Left renal pelvis (tissue), 4 donors: ENCODE data around the gene ESPNL. TPM values are rescaled to one million over a fixed set of nuclear protein-coding genes. Genes with fewer than 3 reads are reported as not detected.

ENCODE experiments used
- DNase-seq, 4 donors: peaks; one replicate each; pipeline ENCODE4 v3.0.0-alpha.2; 2013; ENCODE audit warnings: low read depth in 4 of 4, low spot score in 3 of 4
- polyA plus RNA-seq, 4 donors: library from polyadenylated mRNA; unstranded; fragments of 120-200 nt; gene quantifications; one replicate each; pipeline ENCODE4 v1.2.1, GENCODE V29; 2013; ENCODE audit not compliant: insufficient read length in 4 of 4

The ESPNL gene
- polyA plus RNA-seq, 4 donors, result 0.86 to 2.9 (median 1.7) TPM

DNA sequence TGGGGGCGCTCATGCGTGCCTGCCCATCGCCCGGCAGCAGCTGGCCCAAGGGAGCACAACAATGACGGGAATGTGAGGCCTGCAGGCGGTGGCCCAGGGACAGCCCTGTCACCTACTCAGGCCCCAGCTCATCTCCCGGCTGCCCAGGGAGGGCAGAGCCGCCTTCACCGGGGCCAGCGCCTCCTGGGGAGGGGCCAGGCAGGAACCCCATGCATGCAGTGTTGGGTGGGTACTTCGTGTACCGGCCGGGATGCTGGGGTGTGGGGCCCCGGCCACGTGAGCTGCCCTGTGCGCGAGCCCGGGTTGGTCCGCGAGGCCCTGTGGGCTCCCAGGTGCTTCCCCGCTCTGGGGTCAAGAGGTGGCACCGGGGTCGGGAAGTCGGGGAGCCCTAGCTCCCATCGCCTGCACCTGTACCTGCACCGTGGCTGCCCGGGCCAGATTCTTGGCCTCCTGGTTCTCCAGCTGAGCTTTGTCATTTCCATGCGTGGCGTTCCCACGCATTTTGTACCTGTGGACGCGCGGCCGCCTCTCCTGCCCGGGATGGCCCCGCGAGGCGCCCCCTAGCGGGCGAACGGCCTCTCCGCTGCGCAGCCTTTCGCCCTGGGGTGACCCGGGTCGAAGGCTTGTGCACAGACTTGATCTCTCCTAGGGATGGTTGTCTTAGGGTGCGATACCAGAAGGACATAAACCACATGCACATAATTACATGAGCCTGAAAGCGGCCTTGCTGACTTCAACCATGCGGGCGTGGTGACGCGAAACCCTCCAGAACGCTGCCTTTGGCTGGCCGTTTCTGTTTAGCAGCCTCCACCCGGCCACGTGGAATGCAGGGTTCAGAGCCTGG lies 39.3 kb downstream of the ESPNL start:
- no peak for DNase-seq

DNA sequence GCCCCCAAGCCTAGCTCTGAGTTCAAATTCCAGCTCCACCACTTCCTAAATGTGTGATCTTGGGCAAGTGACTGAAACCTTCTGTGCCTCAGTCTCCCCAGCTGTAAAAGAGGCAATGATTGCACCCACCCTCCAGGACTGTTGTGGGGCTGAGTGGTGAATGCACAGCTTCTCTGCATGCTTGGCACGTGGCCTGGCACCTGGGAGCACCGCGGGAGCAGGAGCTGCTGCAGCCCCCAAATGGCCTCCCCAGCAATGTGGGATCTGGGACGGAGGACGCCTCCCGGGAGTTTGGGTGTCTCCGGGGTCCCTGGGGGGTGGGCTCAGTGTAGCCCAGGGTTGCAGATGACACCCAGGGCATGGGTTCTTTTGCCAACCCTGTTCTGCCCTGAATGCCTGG lies 39.9 kb downstream of the ESPNL start:
- DNase-seq, result no peak

DNA sequence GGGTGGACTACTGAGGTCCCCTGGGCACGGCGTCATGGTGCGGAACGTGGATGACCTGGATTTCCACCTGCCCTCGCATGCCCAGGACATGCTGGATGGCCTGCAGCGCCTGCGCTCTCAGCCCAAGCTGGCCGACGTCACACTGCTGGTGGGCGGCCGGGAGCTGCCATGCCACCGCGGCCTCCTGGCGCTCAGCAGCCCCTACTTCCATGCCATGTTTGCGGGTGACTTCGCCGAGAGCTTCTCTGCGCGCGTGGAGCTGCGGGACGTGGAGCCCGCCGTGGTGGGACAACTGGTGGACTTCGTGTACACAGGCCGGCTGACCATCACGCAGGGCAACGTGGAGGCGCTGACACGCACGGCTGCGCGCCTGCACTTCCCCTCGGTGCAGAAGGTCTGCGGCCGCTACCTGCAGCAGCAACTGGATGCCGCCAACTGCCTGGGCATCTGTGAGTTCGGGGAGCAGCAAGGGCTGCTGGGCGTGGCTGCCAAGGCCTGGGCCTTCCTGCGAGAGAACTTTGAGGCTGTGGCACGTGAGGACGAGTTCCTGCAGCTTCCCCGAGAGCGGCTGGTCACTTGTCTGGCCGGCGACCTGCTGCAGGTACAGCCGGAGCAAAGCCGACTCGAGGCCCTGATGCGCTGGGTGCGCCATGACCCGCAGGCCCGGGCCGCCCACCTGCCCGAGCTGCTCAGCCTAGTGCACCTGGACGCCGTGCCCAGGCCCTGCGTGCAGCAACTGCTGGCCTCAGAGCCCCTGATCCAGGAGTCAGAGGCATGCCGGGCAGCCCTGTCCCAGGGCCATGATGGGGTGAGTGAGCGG lies 40.8 kb downstream of the ESPNL start:
- no peak for DNase-seq

DNA sequence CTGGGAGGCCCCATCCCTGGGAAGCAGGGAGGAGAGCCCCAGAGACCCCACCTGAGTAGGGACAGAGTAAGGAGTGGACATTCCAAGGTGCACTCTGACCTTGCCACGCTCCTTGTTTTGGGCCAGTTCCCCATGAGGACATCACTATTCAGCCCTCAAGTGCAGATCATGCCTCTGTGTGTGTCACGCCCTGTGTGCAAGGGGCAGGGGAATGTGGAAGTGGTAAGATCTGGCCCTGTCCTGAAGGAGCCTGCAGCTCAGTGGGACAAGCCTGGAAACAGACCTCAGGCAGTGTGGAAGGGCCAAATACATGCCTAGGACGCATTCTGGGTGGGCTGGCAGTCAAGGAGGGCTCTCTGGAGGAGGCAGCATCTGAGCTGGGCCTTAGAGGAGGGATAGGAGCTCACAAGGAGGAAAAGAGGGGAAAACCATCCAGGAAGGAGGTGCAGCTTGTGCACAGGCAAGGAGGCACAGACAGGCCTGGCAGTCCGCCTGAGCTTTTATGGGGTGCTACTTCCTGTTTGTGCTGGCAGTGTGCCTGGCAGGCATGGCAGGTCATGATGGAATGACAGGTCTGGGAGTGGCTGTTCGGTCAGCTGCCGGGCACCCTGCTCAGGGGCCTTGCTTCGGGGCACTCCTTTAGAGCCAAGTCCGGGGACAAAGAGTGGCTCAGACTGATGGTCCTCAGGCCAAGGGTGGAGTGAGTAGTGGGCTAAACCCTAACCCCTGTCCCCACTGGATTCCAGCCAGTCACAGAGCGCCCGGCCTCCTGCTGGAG lies 41.6 kb downstream of the ESPNL start:
- no peak for DNase-seq

DNA sequence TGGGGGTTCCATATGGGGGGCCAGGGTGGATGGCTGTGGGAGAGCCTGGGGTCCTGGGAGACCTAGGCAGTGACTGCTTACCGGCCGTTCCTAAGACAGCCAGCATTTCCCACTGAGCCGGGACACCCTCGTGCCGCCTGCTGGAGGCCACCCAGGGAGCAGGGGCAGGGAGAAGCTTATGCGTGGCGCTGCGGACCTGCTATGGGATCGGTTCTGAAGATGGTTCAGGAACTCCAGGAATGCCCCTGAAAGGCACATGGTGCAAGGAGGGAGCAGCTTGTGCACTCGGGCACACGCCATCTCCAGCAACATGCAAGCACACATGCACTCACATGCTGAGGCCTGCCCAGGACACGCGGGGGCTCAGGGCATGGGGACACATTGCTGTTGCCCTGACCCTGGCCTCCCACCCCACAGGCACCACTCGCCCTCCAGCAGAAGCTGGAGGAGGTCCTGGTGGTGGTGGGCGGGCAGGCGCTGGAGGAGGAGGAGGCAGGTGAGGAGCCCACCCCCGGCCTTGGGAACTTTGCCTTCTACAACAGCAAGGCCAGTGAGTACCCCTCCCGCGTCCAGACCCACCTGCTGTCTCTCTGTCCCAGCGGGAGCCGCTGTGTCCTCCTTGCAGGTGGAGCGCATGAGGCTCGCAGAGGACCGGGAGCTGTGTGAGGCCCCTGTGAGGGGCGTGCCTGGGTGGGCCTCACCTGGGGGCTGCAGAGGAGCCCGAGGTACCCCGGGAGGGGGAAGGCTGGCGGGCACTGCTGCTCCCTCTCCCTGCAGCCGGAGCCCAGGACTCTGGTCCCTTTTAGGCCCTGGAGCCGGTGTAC lies 42.5 kb downstream of the ESPNL start:
- DNase-seq, result no peak

DNA sequence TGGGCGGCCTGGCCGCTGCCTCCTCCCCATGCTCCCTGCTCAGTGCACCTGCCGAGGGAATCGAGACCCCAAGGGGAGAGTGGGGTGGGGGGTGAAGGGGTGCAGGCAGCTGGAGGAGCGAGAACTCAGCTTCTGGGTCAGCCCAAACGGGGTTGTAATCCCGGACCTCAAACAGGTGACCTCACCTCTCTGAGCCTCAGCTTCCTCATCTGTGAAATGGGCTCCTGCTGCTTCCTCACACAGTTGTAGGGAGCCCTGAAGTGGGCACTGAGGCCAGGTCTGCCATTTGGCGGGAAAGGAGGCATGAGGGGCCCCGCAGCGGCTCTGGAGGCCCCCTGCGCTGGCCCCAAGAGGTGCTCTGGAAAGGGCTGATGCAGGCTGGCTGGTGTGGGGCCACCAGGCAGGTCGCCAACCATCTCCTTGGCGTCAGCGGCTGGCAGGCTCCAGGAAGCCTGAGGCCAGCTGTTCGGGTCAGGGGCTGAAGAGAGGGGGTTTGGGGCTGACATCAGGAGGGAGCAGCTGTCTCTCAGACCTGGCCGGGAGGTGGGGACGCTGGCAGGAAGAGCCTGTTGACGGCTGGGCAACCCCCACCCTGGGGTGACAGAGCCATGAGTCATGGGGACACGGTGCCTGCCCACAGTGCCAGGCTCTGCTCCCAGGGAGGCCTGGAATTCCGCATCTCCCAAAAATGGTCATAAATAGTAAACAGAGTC lies 43.3 kb downstream of the ESPNL start:
- no peak for DNase-seq

DNA sequence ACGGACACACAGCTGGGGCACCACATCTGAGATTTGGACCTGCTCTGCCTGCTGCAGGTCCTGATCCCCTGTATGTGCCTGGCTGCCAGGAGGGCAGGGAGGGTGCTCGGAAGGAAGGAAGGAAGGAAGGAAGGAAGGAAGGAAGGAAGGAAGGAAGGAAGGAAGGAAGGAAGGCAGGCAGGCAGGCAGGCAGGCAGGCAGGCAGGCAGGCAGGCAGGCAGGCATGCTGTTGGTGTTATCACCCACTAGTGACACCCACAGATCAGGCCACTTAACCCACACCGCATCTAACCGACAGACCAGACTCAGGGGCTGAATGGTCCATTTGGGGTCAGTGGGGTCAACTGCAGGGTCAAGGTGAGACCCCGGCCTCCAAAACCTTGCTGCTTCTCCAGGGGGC lies 44.1 kb downstream of the ESPNL start:
- DNase-seq, result no peak

DNA sequence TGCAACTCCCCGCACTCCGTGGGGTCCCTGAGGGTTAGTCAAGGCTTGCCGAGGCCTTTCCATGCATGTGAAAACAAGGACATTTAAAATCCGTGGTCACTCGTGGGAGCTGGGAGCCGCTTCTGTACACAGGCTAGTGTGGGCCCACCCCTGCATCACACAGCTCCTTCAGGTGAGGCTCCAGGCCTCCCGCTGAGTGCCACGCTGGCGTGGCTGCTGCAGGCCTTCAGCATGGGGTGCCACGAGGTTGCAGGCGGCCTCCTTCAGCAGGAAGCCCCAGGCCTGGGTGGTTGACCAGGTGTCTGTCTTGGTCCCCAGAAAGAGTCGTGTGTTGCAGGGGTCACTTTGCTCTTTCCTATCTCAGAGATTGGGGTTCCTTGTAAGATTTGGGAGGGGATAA lies 44.9 kb downstream of the ESPNL start:
- no peak for DNase-seq

DNA sequence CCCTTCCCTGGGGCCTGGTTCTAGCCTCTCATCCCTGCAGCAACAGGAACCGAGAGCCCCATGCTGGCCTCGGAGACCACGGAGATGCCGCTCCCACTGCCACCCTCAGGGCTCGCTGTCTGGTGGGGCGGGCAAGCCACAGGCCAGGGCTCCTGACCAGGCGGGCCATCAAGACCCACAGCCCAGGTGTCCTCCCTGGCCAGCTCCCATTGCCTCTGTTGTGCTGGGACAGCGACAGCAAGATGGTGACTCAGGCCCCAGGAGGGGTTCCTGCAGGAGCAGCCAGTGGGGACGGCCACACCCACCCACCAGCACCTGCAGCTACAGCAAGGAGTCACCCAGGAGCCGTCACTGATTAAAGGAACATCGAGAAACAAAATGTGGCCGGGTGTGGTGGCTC lies 45.7 kb downstream of the ESPNL start:
- no peak for DNase-seq

DNA sequence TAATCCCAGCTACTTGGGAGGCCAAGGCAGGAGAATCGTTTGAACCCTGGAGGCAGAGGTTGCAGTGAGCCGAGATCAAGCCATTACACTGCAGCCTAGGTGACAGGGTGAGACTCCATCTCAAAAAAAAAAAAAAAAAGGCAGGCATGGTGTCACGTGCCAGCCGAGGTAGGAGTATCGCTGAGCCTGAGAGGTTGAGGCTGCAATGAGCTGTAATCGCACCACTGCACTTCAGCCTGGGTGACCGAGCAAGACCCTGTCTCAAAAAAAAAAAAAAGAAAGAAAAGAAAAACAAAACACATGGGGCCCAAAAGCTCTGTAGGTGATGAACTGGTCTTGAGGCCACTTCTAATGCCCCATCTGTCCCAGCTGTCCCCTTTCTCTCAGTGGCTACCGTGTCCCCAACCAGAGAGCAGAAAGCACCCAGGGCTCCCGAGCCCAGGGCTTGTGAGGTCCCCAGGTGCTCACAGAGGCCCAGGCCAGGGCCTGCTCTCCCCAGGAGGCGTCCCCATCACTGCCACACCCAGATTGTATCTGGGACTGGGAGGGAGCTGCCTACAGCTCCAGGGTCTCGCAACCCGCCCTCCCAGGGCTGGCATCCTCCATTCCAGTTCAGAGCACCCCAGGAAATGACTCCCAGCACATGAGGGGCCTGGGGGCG lies 46.9 kb downstream of the ESPNL start:
- DNase-seq, result no peak

DNA sequence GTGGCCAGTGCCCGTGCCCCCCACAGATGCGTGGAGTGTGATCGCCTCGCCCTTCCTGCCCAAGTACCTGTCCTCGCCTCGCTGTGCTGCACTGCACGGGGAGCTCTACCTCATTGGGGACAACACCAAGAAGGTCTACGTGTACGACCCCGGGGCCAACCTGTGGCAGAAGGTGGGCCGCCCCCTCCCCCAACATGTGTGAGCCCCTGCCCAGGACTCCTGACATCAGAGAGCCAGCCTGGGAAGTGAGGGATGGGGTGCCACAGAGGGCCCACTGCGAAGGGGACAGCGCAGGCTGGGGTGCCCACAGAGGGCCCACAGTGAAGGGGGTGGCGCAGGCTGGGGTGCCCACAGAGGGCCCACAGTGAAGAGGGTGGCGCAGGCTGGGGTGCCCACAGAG lies 48.8 kb downstream of the ESPNL start:
- DNase-seq, result no peak

DNA sequence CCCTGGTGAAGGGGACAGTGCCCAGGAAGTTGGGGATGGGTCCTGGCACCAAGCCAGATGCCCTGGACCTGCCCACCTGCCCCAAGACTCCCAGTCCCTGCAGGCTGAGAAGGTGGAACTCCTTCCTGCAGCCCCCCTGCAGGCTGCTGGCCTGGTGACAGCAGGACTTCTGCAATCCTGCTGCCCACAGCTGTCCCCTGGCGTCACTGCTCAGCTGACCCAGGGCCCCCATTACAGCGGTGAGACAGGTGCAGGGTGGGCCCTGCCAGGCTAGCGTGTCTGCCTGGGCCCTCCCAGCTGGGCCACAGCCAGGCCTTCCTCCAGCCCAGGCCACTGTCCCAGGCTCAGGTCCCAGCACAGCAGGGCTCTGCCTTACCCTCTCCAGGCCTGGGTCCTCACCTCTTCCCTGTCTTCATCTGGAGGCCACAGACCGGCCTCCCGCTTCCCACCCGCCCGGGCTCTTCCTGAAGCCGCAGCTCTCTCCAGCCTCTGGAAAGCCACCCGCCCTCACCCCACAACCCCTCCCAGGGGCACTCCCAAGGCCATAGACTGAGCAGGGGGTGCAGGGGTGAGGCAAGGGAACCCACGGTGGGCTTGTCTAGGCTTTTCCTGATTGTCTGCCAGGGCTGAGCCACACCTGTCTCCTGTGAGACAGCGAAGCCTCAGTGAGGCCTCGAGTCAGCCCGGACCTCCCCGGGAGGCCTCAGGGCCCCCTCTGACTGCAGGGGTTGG lies 49.9 kb downstream of the ESPNL start:
- DNase-seq, result no peak

DNA sequence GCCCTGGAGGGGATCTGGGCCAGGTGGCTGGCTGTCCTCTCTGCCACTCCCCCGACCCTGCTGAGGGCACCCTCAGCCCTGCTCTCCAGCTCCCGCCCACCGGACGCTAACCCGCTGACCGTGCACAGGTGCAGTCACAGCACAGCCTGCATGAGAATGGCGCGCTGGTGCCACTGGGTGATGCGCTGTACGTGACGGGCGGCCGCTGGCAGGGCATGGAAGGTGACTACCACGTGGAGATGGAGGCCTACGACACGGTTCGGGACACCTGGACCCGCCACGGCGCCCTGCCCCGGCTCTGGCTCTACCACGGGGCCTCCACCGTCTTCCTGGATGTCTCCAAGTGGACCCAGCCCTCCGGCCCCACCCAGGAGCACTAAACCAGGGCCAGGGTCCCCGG lies 50.5 kb downstream of the ESPNL start:
- no peak for DNase-seq

DNA sequence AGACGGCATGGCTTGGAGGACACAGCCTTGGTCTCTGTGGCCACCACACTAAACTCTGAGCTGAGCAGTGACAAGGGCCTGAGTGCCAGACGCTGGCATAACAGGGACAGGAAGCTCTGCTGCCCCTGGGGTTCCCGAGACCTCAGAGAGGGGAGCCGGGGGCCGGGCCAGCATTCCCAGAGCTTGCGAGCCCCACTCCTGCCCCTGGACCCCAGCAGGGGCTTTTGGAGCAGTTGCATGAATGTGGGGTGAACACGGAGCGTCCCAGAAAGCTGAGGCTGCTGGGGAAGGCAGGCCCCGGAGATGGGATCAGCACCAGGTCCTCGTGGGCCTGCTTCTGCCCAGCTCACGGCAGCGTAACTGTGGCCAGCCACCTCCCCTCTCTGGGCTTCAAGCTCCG lies 51.1 kb downstream of the ESPNL start:
- DNase-seq, result no peak

DNA sequence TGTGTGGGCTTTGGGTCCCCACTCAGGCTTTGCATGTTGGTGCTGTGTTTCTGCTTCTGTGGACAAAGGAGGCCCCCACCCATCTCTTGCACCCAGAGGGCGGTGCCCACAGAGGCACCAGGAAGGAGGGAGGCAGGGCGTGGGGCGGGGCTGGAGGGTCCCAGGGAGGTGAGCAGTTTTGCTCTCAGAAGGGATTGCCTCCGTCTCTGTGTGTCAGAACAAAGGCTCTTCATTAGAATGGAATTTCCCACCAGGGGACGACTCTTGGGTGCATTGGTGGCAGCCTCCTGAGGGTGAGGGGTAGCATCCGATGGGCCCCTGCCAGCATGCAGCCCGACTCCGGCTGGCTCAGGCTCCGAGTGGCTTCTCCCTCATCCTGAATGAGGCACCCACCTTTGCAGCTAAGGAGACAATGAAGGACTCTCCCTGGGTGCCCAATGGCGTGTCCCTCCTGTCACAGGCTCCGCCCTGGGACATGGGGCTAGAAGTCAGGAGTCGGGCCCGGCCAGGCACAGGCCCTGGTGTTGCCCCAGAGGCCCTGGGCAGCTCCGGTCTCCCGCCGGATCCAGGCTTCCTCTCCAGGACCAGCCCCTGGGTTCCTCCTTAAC lies 51.6 kb downstream of the ESPNL start:
- DNase-seq, result no peak

DNA sequence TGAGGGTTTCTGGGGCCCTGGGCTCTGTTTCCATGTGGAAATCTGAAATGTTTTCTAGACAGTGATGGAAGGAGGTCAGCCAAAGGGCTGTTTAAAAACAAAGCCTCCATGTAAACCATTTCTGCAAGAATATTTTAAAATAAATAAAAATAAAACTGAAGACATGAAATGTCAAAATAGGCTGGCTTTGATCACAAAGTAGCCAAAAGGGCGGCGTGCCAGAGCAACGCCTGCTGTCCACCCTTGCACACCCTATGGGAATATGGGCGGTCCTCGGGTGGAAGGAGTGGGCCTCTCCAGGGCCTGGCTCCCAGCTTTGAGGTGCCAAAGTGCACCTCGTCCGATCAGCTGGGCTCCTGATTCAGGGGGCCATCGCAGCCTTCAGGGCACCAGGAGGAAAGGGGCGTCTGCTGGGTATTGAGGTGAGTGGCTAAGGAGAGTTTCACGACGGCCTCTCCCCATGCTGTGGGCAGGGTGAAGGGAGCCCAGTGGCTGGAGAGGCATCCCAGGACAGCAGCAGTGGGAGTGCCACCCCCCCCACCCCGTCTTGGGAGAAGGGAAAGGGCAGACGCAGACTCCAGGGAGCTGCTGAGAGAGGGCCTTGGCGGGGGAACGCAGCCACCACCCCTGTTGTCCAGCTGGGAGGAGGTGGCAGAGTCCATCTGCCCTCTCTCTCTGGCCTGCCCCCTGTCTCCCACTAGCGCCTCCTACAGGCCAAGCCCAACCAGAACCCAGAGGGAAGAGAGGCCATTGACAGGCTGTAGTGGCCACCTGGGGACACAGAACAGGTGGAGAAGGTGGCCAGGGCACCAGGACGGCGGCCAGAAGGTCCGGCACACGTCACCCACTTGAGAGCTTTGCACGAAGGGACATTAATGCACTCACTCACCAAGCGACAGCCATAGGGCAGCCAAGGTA lies 52.9 kb downstream of the ESPNL start:
- DNase-seq, result no peak

DNA sequence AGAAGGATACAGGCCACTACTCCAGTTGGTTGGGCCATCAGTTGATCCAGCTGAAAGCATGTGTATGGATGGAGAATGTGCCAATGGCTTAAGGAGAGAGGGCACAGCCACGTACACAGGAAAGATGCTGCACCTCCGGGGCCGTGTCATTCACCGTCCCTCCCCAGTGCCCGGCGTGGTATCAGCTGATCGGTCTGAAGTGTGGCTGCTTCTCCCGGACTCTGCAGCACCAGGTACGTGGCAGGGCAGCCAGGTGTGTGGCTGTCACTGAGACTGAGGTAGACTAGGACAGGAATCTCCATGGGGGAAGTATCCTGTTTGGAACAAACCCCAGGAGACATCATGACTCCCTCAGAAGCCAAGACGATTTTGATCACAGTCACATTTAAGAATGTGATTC lies 54.4 kb downstream of the ESPNL start:
- no peak for DNase-seq
